HCT116 (cell line): Measurements from ENCODE around the gene PLA2G2F. TPM values are rescaled to one million over a fixed set of nuclear protein-coding genes. Genes with fewer than 3 reads are reported as not detected.
A peak's percentile ranks its signal among the peaks of the same experiment; 100 is the strongest.

Experiments
- ATAC-seq: fragments of 200-7000 bp; cut with Tn5 transposase; 2 replicates; pipeline ENCODE4 v1.9.1; 2020; ENCODE audit warnings: mild to moderate bottlenecking, moderate library complexity
- BruUV-seq: library from RNA; stranded (reverse); fragments of 400-500 nt; replicated peaks from 2 replicates; lab custom pipeline; 2021; lab: Mats Ljungman, UMichigan
- CTCF ChIA-PET: fragments of 300-600 bp; sonication (Branson Sonifier 250); formaldehyde crosslinking; loops from one replicate; lab custom pipeline; 2021; ENCODE audit warnings: antibody characterized with exemption; lab: Charles Lee
- POLR2A ChIA-PET: fragments of 300-600, 350-600 bp; sonication (Branson Sonifier 250); formaldehyde crosslinking; loops from one replicate; lab custom pipeline; 2021; ENCODE audit warnings: antibody characterized with exemption; lab: Charles Lee
- RAD21 ChIA-PET, 2 experiments: fragments of 300-600 bp; sonication (Branson Sonifier 250); formaldehyde crosslinking; loops; one replicate each; lab custom pipeline; 2023; ENCODE audit warnings: low total read pairs in 2 of 2; ENCODE audit not compliant: uncharacterized antibody in 2 of 2, unreplicated experiment in 2 of 2, low non-redundant PET in 1 of 2; lab: Charles Lee
- DNase-seq: peaks from one replicate; pipeline ENCODE4 v3.0.0-alpha.2; 2010; ENCODE audit warnings: low read depth, low spot score
- H2AFZ ChIP-seq: fragments of 200-600 bp; shearing (Covaris generic), sonication (generic); 2 replicates; pipeline ENCODE4 v1.6.1; 2017; ENCODE audit warnings: low read depth, mixed run types, mixed read lengths, antibody characterized with exemption, low read length; ENCODE audit not compliant: poor library complexity, severe bottlenecking
- H3K27ac ChIP-seq: 2 replicates; pipeline ENCODE4 v1.5.1; 2012; ENCODE audit warnings: low read depth, low read length
- H3K27me3 ChIP-seq: fragments of 200-600 bp; sonication (generic); 2 replicates; pipeline ENCODE4 v1.6.1; 2016; ENCODE audit warnings: mixed run types, low read length, mixed read lengths; ENCODE audit not compliant: insufficient read depth
- H3K36me3 ChIP-seq, 2 experiments: fragments of 200-500 bp in 1 of 2; fragments of 200-600 bp in 1 of 2; sonication (Bioruptor generic) in 1 of 2; sonication (generic) in 1 of 2; 2 replicates each; pipeline versions ENCODE4 v1.5.1 to v1.6.1; 2014 to 2016; ENCODE audit warnings: low read length in 2 of 2, inconsistent platforms in 1 of 2, mixed read lengths in 1 of 2, mixed run types in 1 of 2; ENCODE audit not compliant: insufficient read depth in 2 of 2, control insufficient read depth in 1 of 2
- H3K4me1 ChIP-seq, 2 experiments: fragments of 200-600 bp in 1 of 2; sonication (generic) in 1 of 2; 2 replicates each; pipeline versions ENCODE4 v1.5.1 to v1.6.1; 2012 to 2017; ENCODE audit warnings: low read length in 2 of 2, inconsistent platforms in 1 of 2, mild to moderate bottlenecking in 1 of 2, mixed read lengths in 1 of 2, mixed run types in 1 of 2, moderate library complexity in 1 of 2; ENCODE audit not compliant: insufficient read depth in 2 of 2, control insufficient read depth in 1 of 2
- H3K4me2 ChIP-seq: fragments of 200-600 bp; sonication (generic); 2 replicates; pipeline ENCODE4 v1.6.1; 2017; ENCODE audit warnings: mixed run types, low read length, mixed read lengths
- H3K4me3 ChIP-seq, 2 experiments: fragments of 200-600 bp in 1 of 2; sonication (generic) in 1 of 2; replicated peaks in 1 of 2; 2 replicates each; pipeline ENCODE4 v1.5.1; 2011 to 2016; ENCODE audit warnings: low read length in 2 of 2, control low read depth in 1 of 2, low read depth in 1 of 2, mild to moderate bottlenecking in 1 of 2, mixed read lengths in 1 of 2, mixed run types in 1 of 2
- H3K79me2 ChIP-seq: fragments of 200-600 bp; sonication (generic); 2 replicates; pipeline ENCODE4 v1.6.1; 2017; ENCODE audit warnings: mild to moderate bottlenecking, mixed run types, low read length, moderate library complexity, mixed read lengths; ENCODE audit not compliant: insufficient read depth
- H3K9ac ChIP-seq: fragments of 200-600 bp; sonication (generic); 2 replicates; pipeline ENCODE4 v1.6.1; 2016; ENCODE audit warnings: low read length, mixed read lengths
- H3K9me2 ChIP-seq: fragments of 200-600 bp; sonication (generic), shearing (Covaris generic); 2 replicates; pipeline ENCODE4 v1.6.1; 2017; ENCODE audit warnings: mixed run types, mild to moderate bottlenecking, moderate library complexity; ENCODE audit not compliant: insufficient read depth
- H3K9me3 ChIP-seq, 2 experiments: fragments of 200-500 bp in 1 of 2; fragments of 200-600 bp in 1 of 2; sonication (Bioruptor generic) in 1 of 2; sonication (generic) in 1 of 2; 2 replicates each; pipeline ENCODE4 v1.6.1; 2014 to 2017; ENCODE audit warnings: low read length in 2 of 2, mixed read lengths in 2 of 2, inconsistent platforms in 1 of 2, low read depth in 1 of 2, mild to moderate bottlenecking in 1 of 2, mixed run types in 1 of 2, moderate library complexity in 1 of 2; ENCODE audit not compliant: control insufficient read depth in 1 of 2, insufficient read depth in 1 of 2
- H4K20me1 ChIP-seq: fragments of 200-600 bp; sonication (generic), shearing (Covaris generic); 2 replicates; pipeline ENCODE4 v1.6.1; 2017; ENCODE audit warnings: mixed run types, mild to moderate bottlenecking, moderate library complexity; ENCODE audit not compliant: insufficient read depth
- CTCF ChIP-seq, 3 experiments: fragments of 200-600 bp in 1 of 3; sonication (generic) in 1 of 3; IDR thresholded peaks in 2 of 3; conservative IDR thresholded peaks in 1 of 3; 2 replicates each; pipeline ENCODE4 v1.5.1; 2012 to 2017; ENCODE audit warnings: low read depth in 2 of 3, low read length in 2 of 3, antibody characterized with exemption in 1 of 3, borderline replicate concordance in 1 of 3, control low read depth in 1 of 3, mild to moderate bottlenecking in 1 of 3, mixed read lengths in 1 of 3, mixed run types in 1 of 3, moderate library complexity in 1 of 3; ENCODE audit not compliant: insufficient read depth in 1 of 3
- EGR1 ChIP-seq: IDR thresholded peaks from 2 replicates; pipeline ENCODE4 v1.6.1; 2012; ENCODE audit warnings: low read depth
- EZH2 ChIP-seq: fragments of 200-600 bp; sonication (generic); IDR thresholded peaks from 2 replicates; pipeline ENCODE4 v1.6.1; 2017; ENCODE audit warnings: antibody characterized with exemption, mixed run types
- EZH2phosphoT487 ChIP-seq: fragments of 200-600 bp; IDR thresholded peaks from 2 replicates; pipeline ENCODE4 v1.6.1; 2018; ENCODE audit warnings: antibody characterized with exemption, borderline replicate concordance
- JUND ChIP-seq: IDR thresholded peaks from 2 replicates; pipeline ENCODE4 v1.6.1; 2012
- MAX ChIP-seq: IDR thresholded peaks from 2 replicates; pipeline ENCODE4 v1.6.1; 2012
- POLR2AphosphoS5 ChIP-seq: IDR thresholded peaks from 2 replicates; pipeline ENCODE4 v1.6.1; 2011; ENCODE audit warnings: mild to moderate bottlenecking, low read depth, low read length, moderate library complexity
- RAD21 ChIP-seq: IDR thresholded peaks from 2 replicates; pipeline ENCODE4 v1.6.1; 2012; ENCODE audit warnings: low read depth, mild to moderate bottlenecking
- REST ChIP-seq: IDR thresholded peaks from 2 replicates; pipeline ENCODE4 v1.6.1; 2012; ENCODE audit warnings: low read depth
- SIN3A ChIP-seq: IDR thresholded peaks from 2 replicates; pipeline ENCODE4 v1.6.1; 2012; ENCODE audit warnings: low read depth
- SP1 ChIP-seq: IDR thresholded peaks from 2 replicates; pipeline ENCODE4 v1.6.1; 2012; ENCODE audit warnings: low read depth
- SRF ChIP-seq: IDR thresholded peaks from 2 replicates; pipeline ENCODE4 v1.6.1; 2012; ENCODE audit warnings: low read depth
- YY1 ChIP-seq: IDR thresholded peaks from 2 replicates; pipeline ENCODE4 v1.6.1; 2011; ENCODE audit warnings: low read length, low read depth, moderate library complexity, mild to moderate bottlenecking; ENCODE audit not compliant: insufficient replicate concordance; ENCODE audit errors: extremely low read depth
- intact Hi-C: fragments of 100-400 bp; cut with micrococcal nuclease; formaldehyde crosslinking; loops from 2 replicates; pipeline ENCODE4 v1.10.0; 2022
- total RNA-seq: library from RNA; stranded (reverse); gene quantifications from one replicate; pipeline ENCODE4 v1.2.1, GENCODE V29; 2021; ENCODE audit not compliant: unreplicated experiment

PLA2G2F gene
- total RNA-seq, 1 experiment from 2014 or later: 0.12 TPM

GRCh38 chr1:20100632-20101355, 38.3 kb upstream of the PLA2G2F start:
- DNase-seq (peak; percentile 52), ATAC-seq (peak; percentile 96)
- Histone ChIP-seq H3K9me3 (no peaks in the 10 kb centered on the region), H3K36me3 (no peaks in the 10 kb centered on the region), H3K4me3 (no peak overlapping the region), H3K4me1 (peaks cover 0 to 1% of the 10 kb centered on the region in 2 experiments; a peak in 1 of 4 replicates), H3K27ac (no peak overlapping the region), H2AFZ (peak overlapping the region; percentile 14), H3K79me2 (no peaks in the 10 kb centered on the region), H4K20me1 (no peaks in the 10 kb centered on the region), H3K27me3 (no peaks in the 10 kb centered on the region), H3K4me2 (no peak overlapping the region), H3K9me2 (no peaks in the 10 kb centered on the region), H3K9ac (no peak overlapping the region)
- BruUV-seq: no TSS peak
- intact Hi-C loops: loop anchor here (1.0 to 2.0 kb wide), 4 partner anchors 52 to 393 kb away; no protein-coding TSS in a partner anchor
- ChIA-PET CTCF (interaction anchor here (1.1 to 3.0 kb wide), 4 partner anchors 24 to 394 kb away, joined by 3 to 18 read pairs (median 6); no protein-coding TSS in a partner anchor), RAD21 (interaction anchor here (0.7 to 1.4 kb wide), 3 partner anchors 50 to 64 kb away, joined by 3 to 5 read pairs (median 5); no protein-coding TSS in a partner anchor), POLR2A (no interaction called here)
- TF ChIP-seq CTCF (IDR thresholded peaks at IDR 0.05 in 2 of 3, conservative IDR thresholded peaks at IDR 0.05 in 1 of 3; ENCODE audit: borderline replicate concordance in 1 of 3, insufficient read depth in 1 of 3, low read depth in 2 of 3, low read length in 2 of 3): peak; percentile 81 to 88 (median 87)
- TF ChIP-seq RAD21: peak; percentile 98
- TF ChIP-seq SIN3A: no peak

GRCh38 chr1:20102875-20103274, 36.2 kb upstream of the PLA2G2F start:
- ATAC-seq: no peak

More at GRCh38 chr1:20102875-20103274, 36.2 kb upstream of the PLA2G2F start:
- Histone ChIP-seq H3K9me3 (no peaks in the 10 kb centered on the region), H3K27me3 (no peaks in the 10 kb centered on the region), H3K4me2 (no peak overlapping the region), H3K4me1 (peaks cover 0 to 4% of the 10 kb centered on the region in 2 experiments; a peak in 1 of 4 replicates), H3K9me2 (no peaks in the 10 kb centered on the region), H2AFZ (no peak overlapping the region), H4K20me1 (no peaks in the 10 kb centered on the region), H3K4me3 (no peak overlapping the region), H3K79me2 (no peaks in the 10 kb centered on the region), H3K9ac (no peak overlapping the region), H3K36me3 (no peaks in the 10 kb centered on the region), H3K27ac (no peak overlapping the region)
- CTCF ChIA-PET: no interaction called here
- TF ChIP-seq EGR1: no peak
- no peak for TF ChIP-seq POLR2AphosphoS5
- TF ChIP-seq MAX: no peak
- no peak for TF ChIP-seq SRF
- TF ChIP-seq JUND: no peak
- no peak for TF ChIP-seq SIN3A
- no peak for TF ChIP-seq YY1
- no peak for TF ChIP-seq SP1
- TF ChIP-seq REST: no peak
- TF ChIP-seq EZH2phosphoT487: no peak
- no peak for TF ChIP-seq EZH2
- RAD21 ChIA-PET: no interaction called here
- intact Hi-C loops: no loop called here
- no TSS peak for BruUV-seq
- DNase-seq: no peak
- POLR2A ChIA-PET: no interaction called here
